Measurements from ENCODE around the gene C4orf54. TPM values are rescaled to one million over a fixed set of nuclear protein-coding genes. Genes with fewer than 3 reads are reported as not detected.

Gene C4orf54
- total RNA-seq, 2 experiments from 2014 or later, result not detected

GRCh38 chr4:99693140-99693539 lies 35.5 kb upstream of the C4orf54 start:
- Histone ChIP-seq H3K4me2 (ENCODE audit: low read length) (no peak overlapping the region), H3K4me1 (ENCODE audit: insufficient read depth, low read length, poor library complexity, severe bottlenecking) (no peaks in the 10 kb centered on the region), H3K4me3 (ENCODE audit: low read depth, low read length, poor library complexity, severe bottlenecking) (no peak overlapping the region), H3K9me3 (ENCODE audit: low read length) (0 out of 2 replicates have a peak, but pooled peaks cover 6% of the 10 kb centered on the region), H3K79me2 (ENCODE audit: insufficient read depth, low read depth, low read length) (no peaks in the 10 kb centered on the region), H3K9me2 (ENCODE audit: insufficient read depth, low read length) (no peaks in the 10 kb centered on the region), H3K36me3 (ENCODE audit: insufficient read depth, low read length) (no peaks in the 10 kb centered on the region), H4K20me1 (ENCODE audit: insufficient read depth, low read length) (no peaks in the 10 kb centered on the region), H2AFZ (ENCODE audit: low read length) (no peak overlapping the region), H3K27ac (ENCODE audit: low read depth, low read length, poor library complexity, severe bottlenecking) (no peak overlapping the region)
- no peak for DNase-seq (ENCODE audit: low spot score)
- no peak for TF ChIP-seq EZH2phosphoT487 (IDR thresholded peaks at IDR 0.05; ENCODE audit: borderline replicate concordance, low read depth, low read length)
- TF ChIP-seq, protein P1, sequence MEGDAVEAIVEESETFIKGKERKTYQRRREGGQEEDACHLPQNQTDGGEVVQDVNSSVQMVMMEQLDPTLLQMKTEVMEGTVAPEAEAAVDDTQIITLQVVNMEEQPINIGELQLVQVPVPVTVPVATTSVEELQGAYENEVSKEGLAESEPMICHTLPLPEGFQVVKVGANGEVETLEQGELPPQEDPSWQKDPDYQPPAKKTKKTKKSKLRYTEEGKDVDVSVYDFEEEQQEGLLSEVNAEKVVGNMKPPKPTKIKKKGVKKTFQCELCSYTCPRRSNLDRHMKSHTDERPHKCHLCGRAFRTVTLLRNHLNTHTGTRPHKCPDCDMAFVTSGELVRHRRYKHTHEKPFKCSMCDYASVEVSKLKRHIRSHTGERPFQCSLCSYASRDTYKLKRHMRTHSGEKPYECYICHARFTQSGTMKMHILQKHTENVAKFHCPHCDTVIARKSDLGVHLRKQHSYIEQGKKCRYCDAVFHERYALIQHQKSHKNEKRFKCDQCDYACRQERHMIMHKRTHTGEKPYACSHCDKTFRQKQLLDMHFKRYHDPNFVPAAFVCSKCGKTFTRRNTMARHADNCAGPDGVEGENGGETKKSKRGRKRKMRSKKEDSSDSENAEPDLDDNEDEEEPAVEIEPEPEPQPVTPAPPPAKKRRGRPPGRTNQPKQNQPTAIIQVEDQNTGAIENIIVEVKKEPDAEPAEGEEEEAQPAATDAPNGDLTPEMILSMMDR (conservative IDR thresholded peaks at IDR 0.05; ENCODE audit: low read length), result no peak
- ChIA-PET CTCF (ENCODE audit: unreplicated experiment) (no interaction called here), POLR2A (no interaction called here)
- no TSS peak for BruUV-seq (replicated peaks)
- intact Hi-C loops (cut with micrococcal nuclease; ENCODE audit: unreplicated experiment), result no loop called here

DNA sequence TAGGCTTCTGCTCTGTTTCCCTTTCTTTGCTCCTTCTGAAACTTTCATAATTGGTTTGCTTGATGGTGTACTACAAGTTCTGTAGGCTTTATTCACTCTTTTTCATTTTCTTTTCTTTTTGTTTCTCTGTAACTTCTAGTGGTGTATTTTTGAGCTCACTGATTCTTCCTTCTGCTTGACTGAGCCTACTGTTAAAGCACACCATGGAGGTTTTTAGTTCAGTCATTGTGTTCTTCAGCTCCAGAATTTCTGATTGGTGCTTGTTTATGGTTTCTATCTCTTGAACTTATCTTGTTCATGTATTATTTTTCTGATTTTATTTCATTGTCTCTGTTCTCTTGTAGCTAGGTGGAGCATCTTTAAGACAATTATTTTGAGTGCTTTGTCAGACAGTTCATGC lies 33.4 kb upstream of the C4orf54 start:
- ChIA-PET POLR2A (no interaction called here), CTCF (ENCODE audit: unreplicated experiment) (no interaction called here)
- Histone ChIP-seq H3K36me3 (ENCODE audit: insufficient read depth, low read length) (no peaks in the 10 kb centered on the region), H3K27ac (ENCODE audit: low read depth, low read length, poor library complexity, severe bottlenecking) (no peak overlapping the region), H3K79me2 (ENCODE audit: insufficient read depth, low read depth, low read length) (no peaks in the 10 kb centered on the region), H3K4me3 (ENCODE audit: low read depth, low read length, poor library complexity, severe bottlenecking) (no peak overlapping the region), H2AFZ (ENCODE audit: low read length) (no peak overlapping the region), H3K9me2 (ENCODE audit: insufficient read depth, low read length) (no peaks in the 10 kb centered on the region), H3K4me2 (ENCODE audit: low read length) (no peak overlapping the region), H3K9me3 (ENCODE audit: low read length) (0 out of 2 replicates have a peak, but pooled peaks cover 6% of the 10 kb centered on the region), H4K20me1 (ENCODE audit: insufficient read depth, low read length) (no peaks in the 10 kb centered on the region), H3K4me1 (ENCODE audit: insufficient read depth, low read length, poor library complexity, severe bottlenecking) (no peaks in the 10 kb centered on the region)
- intact Hi-C loops (cut with micrococcal nuclease; ENCODE audit: unreplicated experiment), result no loop called here
- DNase-seq (ENCODE audit: low spot score), result no peak
- BruUV-seq (replicated peaks), result no TSS peak
- TF ChIP-seq EZH2phosphoT487 (IDR thresholded peaks at IDR 0.05; ENCODE audit: borderline replicate concordance, low read depth, low read length), result no peak
- TF ChIP-seq, protein P1 (conservative IDR thresholded peaks at IDR 0.05; ENCODE audit: low read length), result no peak

DNA sequence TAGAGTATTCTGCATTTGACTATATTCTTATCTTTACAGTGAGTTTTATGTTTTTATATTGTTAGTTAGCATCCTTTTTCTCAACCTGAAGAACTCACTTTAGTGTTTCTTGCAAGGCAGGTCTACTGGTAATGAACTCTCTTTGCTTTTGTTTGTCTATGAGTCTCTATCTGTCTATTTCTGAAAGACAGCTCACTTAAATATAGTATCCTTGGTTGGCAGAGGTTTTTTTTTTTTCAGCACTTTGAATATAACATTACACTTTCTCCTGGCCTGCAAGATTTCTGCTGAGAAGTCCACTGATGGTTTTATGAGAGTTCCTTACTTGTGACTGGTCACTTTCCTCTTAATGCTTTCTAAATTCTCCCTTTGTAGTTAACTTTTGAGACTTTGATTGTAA lies 32.8 kb upstream of the C4orf54 start:
- intact Hi-C loops (cut with micrococcal nuclease; ENCODE audit: unreplicated experiment), result no loop called here

More for the DNA sequence above, 32.8 kb upstream of the C4orf54 start:
- no peak overlapping the region for H3K4me2 ChIP-seq (ENCODE audit: low read length)
- ChIA-PET CTCF (ENCODE audit: unreplicated experiment) (no interaction called here), POLR2A (no interaction called here)
- DNase-seq (ENCODE audit: low spot score), result no peak
- TF ChIP-seq, protein P1 (conservative IDR thresholded peaks at IDR 0.05; ENCODE audit: low read length), result no peak
- no peak for TF ChIP-seq EZH2phosphoT487 (IDR thresholded peaks at IDR 0.05; ENCODE audit: borderline replicate concordance, low read depth, low read length)
- H3K36me3 ChIP-seq (ENCODE audit: insufficient read depth, low read length), result no peaks in the 10 kb centered on the region
- H3K9me3 ChIP-seq (ENCODE audit: low read length), result 0 out of 2 replicates have a peak, but pooled peaks cover 6% of the 10 kb centered on the region
- no TSS peak for BruUV-seq (replicated peaks)
- H3K4me3 ChIP-seq (ENCODE audit: low read depth, low read length, poor library complexity, severe bottlenecking), result no peak overlapping the region
- H3K79me2 ChIP-seq (ENCODE audit: insufficient read depth, low read depth, low read length), result no peaks in the 10 kb centered on the region
- H4K20me1 ChIP-seq (ENCODE audit: insufficient read depth, low read length), result no peaks in the 10 kb centered on the region
- H3K27ac ChIP-seq (ENCODE audit: low read depth, low read length, poor library complexity, severe bottlenecking), result no peak overlapping the region
- H2AFZ ChIP-seq (ENCODE audit: low read length), result no peak overlapping the region
- H3K4me1 ChIP-seq (ENCODE audit: insufficient read depth, low read length, poor library complexity, severe bottlenecking), result no peaks in the 10 kb centered on the region
- no peaks in the 10 kb centered on the region for H3K9me2 ChIP-seq (ENCODE audit: insufficient read depth, low read length)

Measured in OCI-LY7 (cell line).